Loucy (cell line): Measurements from ENCODE around the gene ELOVL7.
"Not testable (repeated sequence)": the region's sequence is repeated elsewhere in the genome, so short reads cannot be mapped to it uniquely, and the experiment has no call there.

Experiments
- H2AFZ ChIP-seq: fragments of 200-600 bp; sonication (generic); 2 replicates; pipeline ENCODE4 v1.6.0; 2016; ENCODE audit warnings: antibody characterized with exemption, mild to moderate bottlenecking, low read length, moderate library complexity
- H3F3A ChIP-seq: fragments of 200-600 bp; 2 replicates; pipeline ENCODE4 v1.6.0; 2016; ENCODE audit warnings: antibody characterized with exemption, low read depth, mild to moderate bottlenecking
- H3K27me3 ChIP-seq: fragments of 200-600 bp; sonication (generic); 2 replicates; pipeline ENCODE4 v1.6.1; 2014; ENCODE audit warnings: low read length, mild to moderate bottlenecking; ENCODE audit not compliant: insufficient read depth, poor library complexity, severe bottlenecking
- H3K36me3 ChIP-seq: fragments of 200-600 bp; sonication (generic); 2 replicates; pipeline ENCODE4 v1.6.1; 2016; ENCODE audit warnings: low read length; ENCODE audit not compliant: insufficient read depth
- H3K4me1 ChIP-seq: fragments of 200-600 bp; sonication (generic); 2 replicates; pipeline ENCODE4 v1.5.1; 2014; ENCODE audit warnings: low read length, mild to moderate bottlenecking; ENCODE audit not compliant: insufficient read depth, poor library complexity, severe bottlenecking
- H3K4me2 ChIP-seq: fragments of 200-600 bp; sonication (generic); 2 replicates; pipeline ENCODE4 v1.6.0; 2014; ENCODE audit warnings: antibody characterized with exemption, low read length, low read depth, mild to moderate bottlenecking; ENCODE audit not compliant: poor library complexity, severe bottlenecking
- H3K4me3 ChIP-seq: fragments of 200-600 bp; sonication (generic); 2 replicates; pipeline ENCODE4 v1.5.1; 2014; ENCODE audit warnings: low read length, mild to moderate bottlenecking, mixed read lengths; ENCODE audit not compliant: poor library complexity, severe bottlenecking
- H3K79me2 ChIP-seq: fragments of 200-600 bp; sonication (generic); 2 replicates; pipeline ENCODE4 v1.6.1; 2014; ENCODE audit warnings: low read length; ENCODE audit not compliant: insufficient read depth
- H3K9ac ChIP-seq: fragments of 200-600 bp; sonication (generic); 2 replicates; pipeline ENCODE4 v1.6.0; 2014; ENCODE audit warnings: mild to moderate bottlenecking, low read depth, low read length, moderate library complexity; ENCODE audit not compliant: poor library complexity, severe bottlenecking
- H3K9me2 ChIP-seq: fragments of 200-600 bp; sonication (generic); replicated peaks from 2 replicates; pipeline ENCODE4 v1.6.1; 2016; ENCODE audit warnings: low read depth, low read length, mixed read lengths
- H3K9me3 ChIP-seq: fragments of 200-600 bp; sonication (generic); 2 replicates; pipeline ENCODE4 v1.6.1; 2014; ENCODE audit warnings: mild to moderate bottlenecking, antibody characterized with exemption, low read length, low read depth; ENCODE audit not compliant: insufficient read depth
- H4K20me1 ChIP-seq: fragments of 200-600 bp; sonication (generic); 2 replicates; pipeline ENCODE4 v1.6.0; 2014; ENCODE audit warnings: antibody characterized with exemption, low read length, mild to moderate bottlenecking; ENCODE audit not compliant: insufficient read depth, poor library complexity, severe bottlenecking
- EZH2phosphoT487 ChIP-seq: fragments of 200-600 bp; IDR thresholded peaks from 2 replicates; pipeline ENCODE4 v1.6.1; 2018; ENCODE audit warnings: antibody characterized with exemption, mild to moderate bottlenecking, moderate library complexity, borderline replicate concordance
- TF ChIP-seq, protein P1 (sequence below): fragments of 200-600 bp; sonication (generic); conservative IDR thresholded peaks from 2 replicates; pipeline ENCODE4 v1.5.1; 2014; ENCODE audit warnings: mild to moderate bottlenecking, antibody characterized with exemption, low read length

The ELOVL7 gene

DNA sequence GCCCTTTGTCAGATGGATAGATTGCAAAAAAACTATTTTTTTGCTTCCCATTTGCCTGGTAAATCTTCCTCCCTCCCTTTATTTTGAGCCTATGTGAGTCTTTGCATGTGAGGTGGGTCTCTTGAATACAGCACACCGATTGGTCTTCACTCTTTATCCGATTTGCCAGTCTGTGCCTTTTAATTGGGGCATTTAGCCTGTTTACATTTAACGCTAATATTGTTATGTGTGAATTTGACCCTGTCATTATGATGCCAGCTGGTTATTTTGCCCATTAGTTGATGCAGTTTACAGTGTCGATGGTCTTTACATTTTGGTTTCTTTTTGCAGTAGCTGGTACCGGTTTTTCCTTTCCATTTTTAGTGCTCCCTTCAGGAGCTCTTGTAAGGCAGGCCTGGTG, 131.1 kb downstream of the ELOVL7 start:
- no peaks in the 10 kb centered on the region for H3K79me2 ChIP-seq
- H3K36me3 ChIP-seq: no peaks in the 10 kb centered on the region
- H3K4me2 ChIP-seq: no peak overlapping the region

DNA sequence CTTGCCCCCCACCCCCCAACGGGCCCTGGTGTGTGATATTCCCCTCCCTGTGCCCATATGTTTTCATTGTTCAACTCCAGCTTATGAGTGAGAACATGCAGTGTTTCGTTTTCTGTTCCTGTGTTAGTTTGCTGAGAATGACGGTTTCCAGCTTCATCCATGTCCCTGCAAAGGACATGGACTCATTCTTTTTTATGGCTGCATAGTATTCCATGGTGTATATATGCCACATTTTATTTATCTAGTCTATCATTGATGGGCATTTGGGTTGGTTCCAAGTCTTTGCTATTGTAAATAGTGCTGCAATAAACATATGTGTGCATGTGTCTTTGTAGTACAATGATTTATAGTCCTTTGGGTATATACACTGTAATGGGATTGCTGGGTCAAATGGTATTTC, 132.2 kb downstream of the ELOVL7 start:
- not testable (repeated sequence) for H3F3A ChIP-seq, H3K9me3 ChIP-seq, H3K4me1 ChIP-seq, H3K79me2 ChIP-seq, H2AFZ ChIP-seq, H3K36me3 ChIP-seq, H3K27me3 ChIP-seq, H3K9ac ChIP-seq, H3K9me2 ChIP-seq, H4K20me1 ChIP-seq, H3K4me3 ChIP-seq, H3K4me2 ChIP-seq

More for the DNA sequence above, 131.1 kb downstream of the ELOVL7 start:
- Histone ChIP-seq H2AFZ (no peak overlapping the region), H3K4me3 (no peak overlapping the region), H4K20me1 (no peaks in the 10 kb centered on the region), H3K9ac (no peak overlapping the region), H3K4me1 (no peaks in the 10 kb centered on the region), H3K27me3 (no peaks in the 10 kb centered on the region), H3F3A (no peaks in the 10 kb centered on the region), H3K9me2 (no peaks in the 10 kb centered on the region), H3K9me3 (no peaks in the 10 kb centered on the region)
- no peak for TF ChIP-seq EZH2phosphoT487
- TF ChIP-seq, protein P1, sequence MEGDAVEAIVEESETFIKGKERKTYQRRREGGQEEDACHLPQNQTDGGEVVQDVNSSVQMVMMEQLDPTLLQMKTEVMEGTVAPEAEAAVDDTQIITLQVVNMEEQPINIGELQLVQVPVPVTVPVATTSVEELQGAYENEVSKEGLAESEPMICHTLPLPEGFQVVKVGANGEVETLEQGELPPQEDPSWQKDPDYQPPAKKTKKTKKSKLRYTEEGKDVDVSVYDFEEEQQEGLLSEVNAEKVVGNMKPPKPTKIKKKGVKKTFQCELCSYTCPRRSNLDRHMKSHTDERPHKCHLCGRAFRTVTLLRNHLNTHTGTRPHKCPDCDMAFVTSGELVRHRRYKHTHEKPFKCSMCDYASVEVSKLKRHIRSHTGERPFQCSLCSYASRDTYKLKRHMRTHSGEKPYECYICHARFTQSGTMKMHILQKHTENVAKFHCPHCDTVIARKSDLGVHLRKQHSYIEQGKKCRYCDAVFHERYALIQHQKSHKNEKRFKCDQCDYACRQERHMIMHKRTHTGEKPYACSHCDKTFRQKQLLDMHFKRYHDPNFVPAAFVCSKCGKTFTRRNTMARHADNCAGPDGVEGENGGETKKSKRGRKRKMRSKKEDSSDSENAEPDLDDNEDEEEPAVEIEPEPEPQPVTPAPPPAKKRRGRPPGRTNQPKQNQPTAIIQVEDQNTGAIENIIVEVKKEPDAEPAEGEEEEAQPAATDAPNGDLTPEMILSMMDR: no peak

DNA sequence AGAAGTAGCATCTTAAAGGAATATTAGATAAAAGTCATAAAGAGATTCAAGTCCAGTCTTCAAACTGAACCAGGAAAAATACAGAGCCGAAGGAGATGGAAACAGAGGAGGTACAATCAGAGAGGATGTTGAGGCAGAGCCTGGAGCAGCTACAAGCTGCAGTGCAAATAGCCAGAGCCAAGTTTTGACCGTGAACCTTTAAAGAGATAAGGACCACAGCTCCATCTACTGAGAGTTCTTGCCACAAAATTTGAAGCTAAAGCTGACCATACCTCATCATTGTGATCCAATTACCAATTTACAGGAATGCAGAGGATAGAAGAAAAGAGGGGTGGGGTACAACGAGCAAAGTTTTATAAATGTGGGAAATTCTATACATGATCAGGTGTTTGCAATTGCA, 133.7 kb downstream of the ELOVL7 start:
- H3F3A ChIP-seq: no peaks in the 10 kb centered on the region
- no peaks in the 10 kb centered on the region for H3K79me2 ChIP-seq
- H2AFZ ChIP-seq: no peak overlapping the region
- H3K4me2 ChIP-seq: no peak overlapping the region
- no peaks in the 10 kb centered on the region for H3K27me3 ChIP-seq
- no peaks in the 10 kb centered on the region for H3K9me3 ChIP-seq
- TF ChIP-seq, protein P1: no peak
- no peak for TF ChIP-seq EZH2phosphoT487
- no peaks in the 10 kb centered on the region for H3K36me3 ChIP-seq
- no peaks in the 10 kb centered on the region for H4K20me1 ChIP-seq
- no peak overlapping the region for H3K4me3 ChIP-seq
- no peaks in the 10 kb centered on the region for H3K4me1 ChIP-seq
- no peaks in the 10 kb centered on the region for H3K9me2 ChIP-seq
- no peak overlapping the region for H3K9ac ChIP-seq

DNA sequence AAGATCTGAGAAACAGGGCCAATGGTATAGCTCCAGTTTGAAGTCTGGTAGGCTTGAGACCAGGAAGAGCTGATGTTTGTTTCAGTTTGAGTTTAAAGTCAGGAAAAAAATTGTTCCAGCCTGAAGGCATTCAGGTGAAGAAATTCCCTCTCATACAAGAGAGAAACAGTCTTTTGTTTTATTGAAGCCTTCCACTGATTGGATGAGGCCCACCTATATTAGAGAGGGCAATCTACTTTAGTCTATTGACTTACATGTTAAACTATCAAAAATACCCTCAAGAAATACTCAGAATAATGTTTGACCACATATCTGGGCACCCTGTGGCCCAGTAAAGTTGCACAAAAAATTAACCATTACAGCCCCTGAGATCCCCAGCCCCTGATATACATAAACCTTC, 138.9 kb downstream of the ELOVL7 start:
- TF ChIP-seq EZH2phosphoT487: no peak
- TF ChIP-seq, protein P1: no peak
- Histone ChIP-seq H3K4me2 (no peak overlapping the region), H3K4me1 (peaks cover 10% of the 10 kb centered on the region), H3K9ac (no peak overlapping the region), H2AFZ (no peak overlapping the region), H4K20me1 (no peaks in the 10 kb centered on the region), H3F3A (no peaks in the 10 kb centered on the region), H3K9me2 (no peaks in the 10 kb centered on the region), H3K27me3 (no peaks in the 10 kb centered on the region), H3K79me2 (no peaks in the 10 kb centered on the region), H3K36me3 (no peaks in the 10 kb centered on the region), H3K4me3 (no peak overlapping the region), H3K9me3 (no peaks in the 10 kb centered on the region)
